SK-N-SH (cell line): ENCODE measurements around the gene STUB1. TPM values are rescaled to one million over a fixed set of nuclear protein-coding genes. Genes with fewer than 3 reads are reported as not detected.

Experiments used
- CTCF ChIA-PET: fragments of 300-600, 350-600 bp; formaldehyde crosslinking; extraction: SDS; loops from one replicate; lab custom pipeline; 2021; lab: Yijun Ruan, JAX
- POLR2A ChIA-PET: fragments of 350-600 bp; sonication (Branson Sonifier 250); formaldehyde crosslinking; extraction: SDS; loops from one replicate; lab custom pipeline; 2020; ENCODE audit warnings: antibody characterized with exemption, inconsistent platforms; lab: Yijun Ruan, JAX
- DNase-seq: peaks from one replicate; pipeline ENCODE4 v3.0.0; 2012
- H2AFZ ChIP-seq: fragments of 200-600 bp; sonication (generic); 2 replicates; pipeline ENCODE4 v1.8.1; 2016; ENCODE audit warnings: antibody characterized with exemption, mild to moderate bottlenecking, low read depth
- H3F3A ChIP-seq: fragments of 200-600 bp; sonication (generic); replicated peaks from 2 replicates; pipeline ENCODE3; 2016; ENCODE audit warnings: antibody characterized with exemption, mild to moderate bottlenecking; ENCODE audit not compliant: insufficient read depth
- H3K27ac ChIP-seq, 2 experiments: fragments of 200-500 bp in 1 of 2; fragments of 200-600 bp in 1 of 2; sonication (Bioruptor generic) in 1 of 2; sonication (generic), shearing (Covaris generic) in 1 of 2; 2 replicates each; pipeline versions ENCODE4 v1.5.1 to v1.6.1; 2014 to 2016; ENCODE audit warnings: low read depth in 2 of 2, inconsistent platforms in 1 of 2, low read length in 1 of 2, mild to moderate bottlenecking in 1 of 2, mixed read lengths in 1 of 2
- H3K27me3 ChIP-seq: fragments of 200-600 bp; sonication (generic), shearing (Covaris generic); 2 replicates; pipeline ENCODE4 v1.6.1; 2016; ENCODE audit warnings: mixed run types; ENCODE audit not compliant: insufficient read depth
- H3K36me3 ChIP-seq, 2 experiments: fragments of 200-500 bp in 1 of 2; fragments of 200-600 bp in 1 of 2; sonication (Bioruptor generic) in 1 of 2; sonication (generic) in 1 of 2; replicated peaks in 1 of 2; 2 replicates each; pipeline versions ENCODE3 to v1.5.1; 2014 to 2016; ENCODE audit warnings: low read length in 1 of 2, mild to moderate bottlenecking in 1 of 2; ENCODE audit not compliant: insufficient read depth in 2 of 2, control insufficient read depth in 1 of 2
- H3K4me1 ChIP-seq, 2 experiments: fragments of 200-500 bp in 1 of 2; fragments of 200-600 bp in 1 of 2; sonication (Bioruptor generic) in 1 of 2; sonication (generic), shearing (Covaris generic) in 1 of 2; 2 replicates each; pipeline versions ENCODE4 v1.5.1 to v1.6.1; 2014 to 2016; ENCODE audit warnings: low read depth in 1 of 2, low read length in 1 of 2, mixed run types in 1 of 2; ENCODE audit not compliant: insufficient read depth in 2 of 2, control insufficient read depth in 1 of 2
- H3K4me2 ChIP-seq: fragments of 200-600 bp; sonication (generic), shearing (Covaris generic); 2 replicates; pipeline ENCODE4 v1.6.1; 2017; ENCODE audit warnings: mixed run types
- H3K4me3 ChIP-seq, 2 experiments: fragments of 200-500 bp in 1 of 2; fragments of 200-600 bp in 1 of 2; sonication (Bioruptor generic) in 1 of 2; sonication (generic), shearing (Covaris generic) in 1 of 2; 2 replicates each; pipeline versions ENCODE4 v1.5.1 to v1.8.1; 2014 to 2016; ENCODE audit warnings: low read depth in 2 of 2, inconsistent platforms in 1 of 2, low read length in 1 of 2, mild to moderate bottlenecking in 1 of 2, mixed read lengths in 1 of 2, moderate library complexity in 1 of 2
- H3K79me2 ChIP-seq: fragments of 200-600 bp; sonication (generic); 2 replicates; pipeline ENCODE4 v1.8.1; 2017; ENCODE audit warnings: mild to moderate bottlenecking; ENCODE audit not compliant: insufficient read depth
- H3K9ac ChIP-seq: fragments of 200-600 bp; sonication (generic); 2 replicates; pipeline ENCODE4 v1.6.1; 2017; ENCODE audit warnings: mixed run types
- H3K9me2 ChIP-seq: fragments of 200-600 bp; sonication (generic); 2 replicates; pipeline ENCODE4 v1.6.1; 2017; ENCODE audit warnings: mixed run types
- H3K9me3 ChIP-seq: fragments of 200-600 bp; sonication (generic); 2 replicates; pipeline ENCODE4 v1.6.1; 2017; ENCODE audit warnings: mixed run types, mild to moderate bottlenecking, moderate library complexity
- H4K20me1 ChIP-seq: fragments of 200-600 bp; sonication (generic); 2 replicates; pipeline ENCODE4 v1.6.1; 2017; ENCODE audit warnings: mild to moderate bottlenecking, mixed run types; ENCODE audit not compliant: insufficient read depth
- EZH2phosphoT487 ChIP-seq: fragments of 200-600 bp; sonication (generic); IDR thresholded peaks from 2 replicates; pipeline ENCODE4 v1.6.1; 2017; ENCODE audit warnings: low read depth, mixed run types, mild to moderate bottlenecking, antibody characterized with exemption, moderate library complexity, borderline replicate concordance
- FOSL2 ChIP-seq: IDR thresholded peaks from 2 replicates; pipeline ENCODE4 v1.4.0; 2012; ENCODE audit warnings: low read depth, mild to moderate bottlenecking, moderate library complexity, borderline replicate concordance
- FOXJ3 ChIP-seq: sonication (generic); formaldehyde crosslinking; IDR thresholded peaks from 2 replicates; pipeline ENCODE4 v1.5.1; 2020; ENCODE audit warnings: mild to moderate bottlenecking, missing genetic modification reagents
- FOXM1 ChIP-seq: IDR thresholded peaks from 2 replicates; pipeline ENCODE4 v1.4.0; 2012; ENCODE audit warnings: low read depth, mild to moderate bottlenecking
- GABPA ChIP-seq: IDR thresholded peaks from 2 replicates; pipeline ENCODE4 v1.4.0; 2012; ENCODE audit warnings: low read depth, mild to moderate bottlenecking
- JUND ChIP-seq: IDR thresholded peaks from 2 replicates; pipeline ENCODE4 v1.4.0; 2012
- MEF2A ChIP-seq: IDR thresholded peaks from 2 replicates; pipeline ENCODE4 v1.4.0; 2012; ENCODE audit warnings: low read depth, borderline replicate concordance
- MXI1 ChIP-seq: IDR thresholded peaks from 2 replicates; pipeline ENCODE4 v1.6.1; 2012; ENCODE audit warnings: mild to moderate bottlenecking, low read depth, low read length, improper control_type of control experiment
- POLR2AphosphoS5 ChIP-seq: IDR thresholded peaks from 2 replicates; pipeline ENCODE4 v1.6.1; 2012; ENCODE audit warnings: low read depth, low read length
- RFX5 ChIP-seq: IDR thresholded peaks from 2 replicates; pipeline ENCODE4 v1.6.1; 2012; ENCODE audit warnings: mild to moderate bottlenecking, improper control_type of control experiment, low read length
- SIN3A ChIP-seq: IDR thresholded peaks from 2 replicates; pipeline ENCODE4 v1.6.1; 2012; ENCODE audit warnings: low read depth, mild to moderate bottlenecking, low read length, moderate library complexity, borderline replicate concordance
- SMC3 ChIP-seq: IDR thresholded peaks from 2 replicates; pipeline ENCODE4 v1.6.1; 2012; ENCODE audit warnings: low read depth, low read length, improper control_type of control experiment
- TAF1 ChIP-seq: IDR thresholded peaks from 2 replicates; pipeline ENCODE4 v1.6.1; 2012; ENCODE audit warnings: low read depth, mild to moderate bottlenecking, low read length, moderate library complexity, borderline replicate concordance
- TEAD4 ChIP-seq: IDR thresholded peaks from 2 replicates; pipeline ENCODE4 v1.4.0; 2012; ENCODE audit warnings: mild to moderate bottlenecking, borderline replicate concordance; ENCODE audit not compliant: insufficient read depth
- WGBS: methylation state at CpG from one replicate; pipeline ENCODE4 v1.1.6; 2017; ENCODE audit warnings: low lambda C conversion rate; 5-methylcytosine and 5-hydroxymethylcytosine counted together
- polyA plus RNA-seq, 3 experiments: library from polyadenylated mRNA; depleted of rRNA; stranded (reverse); fragments of >200 nt; gene quantifications; 2 replicates each; pipeline ENCODE4 v1.2.3, GENCODE V29; 2012
- TF ChIP-seq, protein P1 (sequence below): IDR thresholded peaks from 2 replicates; pipeline ENCODE4 v1.4.0; 2012; ENCODE audit warnings: low read depth, borderline replicate concordance
- TF ChIP-seq, protein P2 (sequence below): IDR thresholded peaks from 2 replicates; pipeline ENCODE4 v1.4.0; 2012; ENCODE audit warnings: low read depth
- TF ChIP-seq, protein P3 (sequence below): IDR thresholded peaks from 2 replicates; pipeline ENCODE4 v1.6.1; 2012; ENCODE audit warnings: mild to moderate bottlenecking, low read depth, low read length, moderate library complexity
- TF ChIP-seq, protein P4 (sequence below): IDR thresholded peaks from 2 replicates; pipeline ENCODE4; 2012
- TF ChIP-seq, protein P5 (sequence below): fragments of 150-350 bp; IDR thresholded peaks from 2 replicates; pipeline ENCODE4 v1.6.1; 2017; ENCODE audit warnings: antibody characterized with exemption, low read length, low read depth, borderline replicate concordance
- TF ChIP-seq, protein P6 (sequence below): fragments of 150-350 bp; IDR thresholded peaks from 2 replicates; pipeline ENCODE4 v1.6.1; 2016; ENCODE audit warnings: mild to moderate bottlenecking, low read depth, low read length

The STUB1 gene
- polyA plus RNA-seq, 1 of the 3 experiments (the other 2 are of a cell fraction) = 323 TPM

DNA sequence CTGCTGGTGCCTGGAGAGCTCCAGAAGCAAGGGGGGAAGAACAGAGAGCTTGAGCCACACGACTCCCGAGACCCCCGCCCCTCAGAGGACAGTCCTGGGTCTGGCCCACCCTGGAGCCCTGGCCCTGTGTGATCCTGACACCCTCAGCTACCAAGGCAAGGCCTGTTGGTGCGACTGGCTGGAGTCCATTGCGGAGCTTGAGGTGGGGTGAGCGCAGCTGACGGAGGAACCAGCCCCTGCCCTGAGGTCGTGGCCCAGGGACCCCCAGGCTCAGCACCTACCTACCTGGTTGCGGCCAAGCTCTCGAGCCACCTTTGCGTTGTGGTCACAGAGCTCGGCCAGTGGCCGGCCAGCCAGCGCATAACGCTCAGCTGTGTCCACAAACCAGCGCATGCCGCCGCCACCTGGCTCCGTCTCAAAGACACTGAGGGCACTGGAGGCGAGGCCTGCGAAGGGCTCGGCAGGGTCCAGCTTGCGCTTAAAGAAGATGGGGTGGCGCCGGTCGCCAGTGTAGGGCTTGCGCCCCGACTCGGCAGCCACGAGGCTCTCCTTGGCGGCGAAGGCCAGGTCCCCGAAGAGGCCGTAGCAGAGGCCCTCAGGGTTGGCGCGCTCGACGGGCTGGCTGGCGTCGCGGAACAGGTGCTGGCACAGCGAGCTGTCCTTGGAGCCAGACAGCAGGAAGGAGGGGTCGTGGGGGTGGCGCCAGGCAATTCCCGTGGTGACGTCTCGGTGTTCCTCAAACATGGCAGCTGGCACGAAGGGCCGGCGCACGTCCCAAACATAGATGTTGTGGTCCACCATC, 6.5 kb downstream of the STUB1 start:
- WGBS = 98% methylated on average over 33 of the region's 51 CpGs
- Histone ChIP-seq H2AFZ (no peak overlapping the region), H3K27me3 (no peaks in the 10 kb centered on the region), H3F3A (peaks cover 4% of the 10 kb centered on the region), H3K4me3 (no peak overlapping the region), H3K27ac (no peak overlapping the region), H4K20me1 (peaks cover 13% of the 10 kb centered on the region), H3K36me3 (peaks cover 11 to 34% of the 10 kb centered on the region in 2 experiments), H3K9ac (no peak overlapping the region)
- DNase-seq = no peak
- CTCF ChIA-PET = interaction anchor here (0.6 to 5.9 kb wide), 18 partner anchors 10 to 355 kb away, joined by 3 to 38 read pairs (median 4); partner anchors contain the start of genes ANTKMT, RHBDL1 and RHOT2
- TF ChIP-seq SIN3A = no peak
- TF ChIP-seq EZH2phosphoT487 = no peak
- TF ChIP-seq, protein P1, sequence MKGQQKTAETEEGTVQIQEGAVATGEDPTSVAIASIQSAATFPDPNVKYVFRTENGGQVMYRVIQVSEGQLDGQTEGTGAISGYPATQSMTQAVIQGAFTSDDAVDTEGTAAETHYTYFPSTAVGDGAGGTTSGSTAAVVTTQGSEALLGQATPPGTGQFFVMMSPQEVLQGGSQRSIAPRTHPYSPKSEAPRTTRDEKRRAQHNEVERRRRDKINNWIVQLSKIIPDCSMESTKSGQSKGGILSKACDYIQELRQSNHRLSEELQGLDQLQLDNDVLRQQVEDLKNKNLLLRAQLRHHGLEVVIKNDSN = no peak
- TF ChIP-seq SMC3 = no peak
- no peak for TF ChIP-seq MEF2A
- TF ChIP-seq, protein P2, sequence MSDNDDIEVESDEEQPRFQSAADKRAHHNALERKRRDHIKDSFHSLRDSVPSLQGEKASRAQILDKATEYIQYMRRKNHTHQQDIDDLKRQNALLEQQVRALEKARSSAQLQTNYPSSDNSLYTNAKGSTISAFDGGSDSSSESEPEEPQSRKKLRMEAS = no peak
- TF ChIP-seq, protein P3, sequence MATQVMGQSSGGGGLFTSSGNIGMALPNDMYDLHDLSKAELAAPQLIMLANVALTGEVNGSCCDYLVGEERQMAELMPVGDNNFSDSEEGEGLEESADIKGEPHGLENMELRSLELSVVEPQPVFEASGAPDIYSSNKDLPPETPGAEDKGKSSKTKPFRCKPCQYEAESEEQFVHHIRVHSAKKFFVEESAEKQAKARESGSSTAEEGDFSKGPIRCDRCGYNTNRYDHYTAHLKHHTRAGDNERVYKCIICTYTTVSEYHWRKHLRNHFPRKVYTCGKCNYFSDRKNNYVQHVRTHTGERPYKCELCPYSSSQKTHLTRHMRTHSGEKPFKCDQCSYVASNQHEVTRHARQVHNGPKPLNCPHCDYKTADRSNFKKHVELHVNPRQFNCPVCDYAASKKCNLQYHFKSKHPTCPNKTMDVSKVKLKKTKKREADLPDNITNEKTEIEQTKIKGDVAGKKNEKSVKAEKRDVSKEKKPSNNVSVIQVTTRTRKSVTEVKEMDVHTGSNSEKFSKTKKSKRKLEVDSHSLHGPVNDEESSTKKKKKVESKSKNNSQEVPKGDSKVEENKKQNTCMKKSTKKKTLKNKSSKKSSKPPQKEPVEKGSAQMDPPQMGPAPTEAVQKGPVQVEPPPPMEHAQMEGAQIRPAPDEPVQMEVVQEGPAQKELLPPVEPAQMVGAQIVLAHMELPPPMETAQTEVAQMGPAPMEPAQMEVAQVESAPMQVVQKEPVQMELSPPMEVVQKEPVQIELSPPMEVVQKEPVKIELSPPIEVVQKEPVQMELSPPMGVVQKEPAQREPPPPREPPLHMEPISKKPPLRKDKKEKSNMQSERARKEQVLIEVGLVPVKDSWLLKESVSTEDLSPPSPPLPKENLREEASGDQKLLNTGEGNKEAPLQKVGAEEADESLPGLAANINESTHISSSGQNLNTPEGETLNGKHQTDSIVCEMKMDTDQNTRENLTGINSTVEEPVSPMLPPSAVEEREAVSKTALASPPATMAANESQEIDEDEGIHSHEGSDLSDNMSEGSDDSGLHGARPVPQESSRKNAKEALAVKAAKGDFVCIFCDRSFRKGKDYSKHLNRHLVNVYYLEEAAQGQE = no peak
- TF ChIP-seq TAF1 = no peak
- no peak for TF ChIP-seq FOSL2
- TF ChIP-seq FOXM1 = no peak
- TF ChIP-seq FOXJ3 (CRISPR knock-in tag) = no peak
- TF ChIP-seq, protein P4, sequence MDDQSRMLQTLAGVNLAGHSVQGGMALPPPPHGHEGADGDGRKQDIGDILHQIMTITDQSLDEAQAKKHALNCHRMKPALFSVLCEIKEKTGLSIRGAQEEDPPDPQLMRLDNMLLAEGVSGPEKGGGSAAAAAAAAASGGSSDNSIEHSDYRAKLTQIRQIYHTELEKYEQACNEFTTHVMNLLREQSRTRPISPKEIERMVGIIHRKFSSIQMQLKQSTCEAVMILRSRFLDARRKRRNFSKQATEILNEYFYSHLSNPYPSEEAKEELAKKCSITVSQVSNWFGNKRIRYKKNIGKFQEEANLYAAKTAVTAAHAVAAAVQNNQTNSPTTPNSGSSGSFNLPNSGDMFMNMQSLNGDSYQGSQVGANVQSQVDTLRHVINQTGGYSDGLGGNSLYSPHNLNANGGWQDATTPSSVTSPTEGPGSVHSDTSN = no peak
- no peak for TF ChIP-seq JUND
- TF ChIP-seq POLR2AphosphoS5 = no peak
- TF ChIP-seq RFX5 = no peak
- TF ChIP-seq TEAD4 = no peak
- TF ChIP-seq, protein P5, sequence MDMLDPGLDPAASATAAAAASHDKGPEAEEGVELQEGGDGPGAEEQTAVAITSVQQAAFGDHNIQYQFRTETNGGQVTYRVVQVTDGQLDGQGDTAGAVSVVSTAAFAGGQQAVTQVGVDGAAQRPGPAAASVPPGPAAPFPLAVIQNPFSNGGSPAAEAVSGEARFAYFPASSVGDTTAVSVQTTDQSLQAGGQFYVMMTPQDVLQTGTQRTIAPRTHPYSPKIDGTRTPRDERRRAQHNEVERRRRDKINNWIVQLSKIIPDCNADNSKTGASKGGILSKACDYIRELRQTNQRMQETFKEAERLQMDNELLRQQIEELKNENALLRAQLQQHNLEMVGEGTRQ = no peak
- TF ChIP-seq, protein P6, sequence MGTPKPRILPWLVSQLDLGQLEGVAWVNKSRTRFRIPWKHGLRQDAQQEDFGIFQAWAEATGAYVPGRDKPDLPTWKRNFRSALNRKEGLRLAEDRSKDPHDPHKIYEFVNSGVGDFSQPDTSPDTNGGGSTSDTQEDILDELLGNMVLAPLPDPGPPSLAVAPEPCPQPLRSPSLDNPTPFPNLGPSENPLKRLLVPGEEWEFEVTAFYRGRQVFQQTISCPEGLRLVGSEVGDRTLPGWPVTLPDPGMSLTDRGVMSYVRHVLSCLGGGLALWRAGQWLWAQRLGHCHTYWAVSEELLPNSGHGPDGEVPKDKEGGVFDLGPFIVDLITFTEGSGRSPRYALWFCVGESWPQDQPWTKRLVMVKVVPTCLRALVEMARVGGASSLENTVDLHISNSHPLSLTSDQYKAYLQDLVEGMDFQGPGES = no peak
- TF ChIP-seq GABPA = no peak
- TF ChIP-seq MXI1 = no peak
- TF ChIP-seq, all 33 proteins: peak for 0
- Histone ChIP-seq H3K79me2 (peaks cover 33% of the 10 kb centered on the region), H3K4me2 (no peak overlapping the region), H3K4me1 (peaks cover 12 to 52% of the 10 kb centered on the region in 2 experiments; a peak in 3 of 4 replicates), H3K9me2 (no peaks in the 10 kb centered on the region), H3K9me3 (no peaks in the 10 kb centered on the region)
- POLR2A ChIA-PET = no interaction called here
